Germinal center (tissue), 1 donor: ENCODE data around the gene NHERF1.

ENCODE experiments used
- DNase-seq: peaks from one replicate; pipeline ENCODE4 v3.0.0; 2012; ENCODE audit warnings: mixed read lengths, low spot score

Gene NHERF1

DNA sequence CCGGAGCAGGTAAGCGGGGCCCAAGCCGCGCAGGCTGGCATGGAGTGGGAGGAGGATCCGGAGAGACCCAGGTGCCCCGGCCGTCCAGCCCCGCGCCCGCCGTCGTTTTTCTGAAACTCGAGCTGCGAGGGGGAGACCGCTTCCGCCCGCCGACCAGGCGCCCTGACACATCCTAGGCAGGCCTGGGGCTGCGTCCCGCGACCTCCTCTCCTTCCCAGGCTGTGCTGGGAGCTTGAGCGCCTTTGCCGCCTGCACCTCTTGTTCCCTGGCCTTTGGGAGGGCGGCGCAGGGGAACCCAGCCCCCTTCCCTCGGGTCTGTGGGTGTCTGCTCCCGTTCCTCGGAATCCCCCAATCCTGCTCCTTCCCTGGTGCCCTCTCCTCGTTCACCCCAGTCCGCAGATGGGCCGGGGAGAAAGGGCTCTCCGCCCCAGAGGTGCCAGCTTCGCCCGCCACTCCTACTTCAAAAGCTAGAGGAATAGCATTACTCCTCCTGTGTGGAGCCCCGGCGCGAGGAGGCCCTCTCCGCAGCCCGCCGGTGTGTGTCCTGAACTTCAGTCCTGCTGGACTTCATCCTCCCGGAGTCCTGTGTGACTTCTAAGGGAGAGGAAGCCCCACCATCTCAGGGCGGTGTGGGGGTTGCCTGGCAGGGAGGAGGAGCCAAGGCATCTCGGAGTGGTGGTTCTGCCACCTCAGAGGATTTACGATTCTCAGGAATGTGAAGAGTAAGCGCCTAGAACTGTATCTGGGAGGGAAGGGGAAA, 1.0 kb downstream of the NHERF1 start:
- DNase-seq = peak; percentile 37

DNA sequence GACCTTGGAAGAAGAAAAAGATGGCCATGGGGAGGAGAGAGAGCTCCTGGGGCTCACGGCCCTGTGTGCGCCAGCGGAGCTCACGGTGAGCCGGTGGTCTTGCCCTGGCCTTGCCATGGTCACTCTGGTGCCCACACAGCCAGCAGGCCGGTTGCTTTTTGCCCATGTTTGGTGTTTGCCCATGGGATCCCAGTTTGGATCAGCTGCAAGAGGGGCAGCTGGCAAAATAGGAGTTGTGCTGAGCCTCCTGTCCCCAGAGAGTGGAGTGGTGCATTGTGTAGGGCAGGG, 1.6 kb downstream of the NHERF1 start:
- no peak for DNase-seq

DNA sequence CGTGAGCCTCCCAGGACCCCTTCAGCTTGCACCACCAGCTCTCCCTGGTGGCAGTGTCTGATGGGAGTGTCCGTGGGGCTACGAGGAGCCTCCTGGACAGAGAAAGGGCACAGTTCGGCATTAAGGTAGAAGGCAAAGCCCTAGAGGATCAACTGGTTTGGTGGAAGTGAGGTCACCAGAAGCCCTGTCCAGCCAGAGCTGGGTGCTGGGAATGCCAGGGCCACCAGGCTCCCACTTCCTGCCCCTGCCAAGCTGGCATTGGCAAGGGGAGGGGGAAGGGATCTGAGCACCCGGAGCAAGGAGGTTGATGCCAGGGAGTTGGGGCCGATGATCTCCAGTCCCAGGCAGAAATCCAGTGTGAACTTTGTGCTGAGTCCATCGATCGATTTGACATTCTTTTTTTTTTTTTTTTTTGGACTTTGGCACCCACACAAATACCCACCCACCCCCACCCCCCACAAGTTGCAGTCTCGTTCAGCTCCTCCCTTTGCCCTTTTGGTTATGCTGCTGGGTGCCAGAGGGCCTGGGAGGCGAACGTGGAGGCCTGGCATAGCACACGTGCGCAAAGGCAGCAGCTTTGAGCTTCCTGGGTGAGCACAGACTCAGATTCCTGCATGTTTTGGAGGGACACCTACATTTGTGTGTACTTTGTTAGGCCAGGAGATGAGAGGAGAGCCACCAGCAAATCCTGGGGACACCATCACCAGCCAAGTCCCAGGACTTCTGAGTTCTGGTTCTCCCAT, 2.1 kb downstream of the NHERF1 start:
- no peak for DNase-seq

DNA sequence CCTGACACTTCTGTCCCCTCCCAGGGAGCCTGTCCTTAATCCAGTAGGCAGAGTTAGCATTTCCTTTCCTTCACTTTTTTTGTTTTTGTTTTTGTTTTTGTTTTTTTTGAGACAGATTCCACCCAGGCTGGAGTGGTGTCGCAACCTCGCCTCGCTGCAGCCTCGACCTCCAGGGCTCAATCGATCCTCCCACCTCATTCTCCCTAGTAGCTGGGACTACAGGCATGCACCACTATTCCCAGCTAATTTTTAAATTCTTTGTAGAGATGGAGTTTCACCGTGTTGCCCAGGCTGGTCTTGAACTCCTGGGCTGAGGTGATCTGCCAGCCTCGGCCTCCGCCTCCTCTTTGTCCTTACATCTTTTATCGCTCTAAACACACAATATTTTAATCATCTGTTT, 4.0 kb downstream of the NHERF1 start:
- no peak for DNase-seq

DNA sequence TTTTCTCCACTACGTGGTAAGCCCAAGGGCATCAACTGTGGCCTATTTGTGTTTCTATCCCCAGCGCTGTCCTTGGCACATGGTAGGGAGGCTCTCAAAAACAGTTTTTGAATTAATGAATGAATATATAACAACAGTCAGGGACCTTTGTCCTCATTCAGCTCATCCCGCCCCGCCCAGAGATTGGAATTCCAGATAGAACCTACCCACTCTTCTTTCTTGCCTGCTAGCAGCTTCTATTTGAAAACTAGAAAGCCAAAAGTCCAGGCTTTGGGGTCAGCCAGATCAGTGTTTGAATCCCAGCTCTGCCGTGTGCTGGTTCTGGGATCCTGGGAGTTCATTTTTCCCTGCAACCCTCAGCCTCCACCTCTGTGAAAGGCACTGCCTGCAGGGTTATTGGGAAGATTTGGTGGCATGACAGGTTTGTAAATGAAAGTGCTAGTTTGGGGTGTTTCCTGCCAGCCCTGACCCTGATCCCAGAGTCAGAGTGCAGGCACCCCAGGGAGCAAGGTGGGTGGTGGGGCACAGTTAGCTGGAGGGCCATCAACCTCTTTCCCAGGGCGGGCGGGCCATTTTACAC, 4.5 kb downstream of the NHERF1 start:
- no peak for DNase-seq

DNA sequence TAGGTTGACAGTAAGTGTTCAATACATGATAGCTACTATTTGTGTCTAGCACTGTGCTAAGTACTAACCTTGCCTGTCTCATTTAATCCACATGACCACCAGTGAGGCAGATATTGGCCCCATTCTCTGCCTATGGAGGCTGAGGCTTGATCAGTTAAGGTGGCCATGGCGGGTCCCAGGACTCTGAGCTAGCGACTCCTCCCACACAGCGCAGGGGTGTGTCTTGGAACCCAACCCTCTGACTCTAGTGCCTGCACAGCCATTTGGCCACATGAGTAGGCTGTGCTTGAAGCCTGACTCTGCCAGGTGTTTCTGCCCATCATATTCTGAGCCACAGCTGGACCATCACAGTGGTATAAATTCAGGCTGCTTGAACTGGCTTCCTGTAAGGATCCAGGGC, 6.4 kb downstream of the NHERF1 start:
- no peak for DNase-seq

DNA sequence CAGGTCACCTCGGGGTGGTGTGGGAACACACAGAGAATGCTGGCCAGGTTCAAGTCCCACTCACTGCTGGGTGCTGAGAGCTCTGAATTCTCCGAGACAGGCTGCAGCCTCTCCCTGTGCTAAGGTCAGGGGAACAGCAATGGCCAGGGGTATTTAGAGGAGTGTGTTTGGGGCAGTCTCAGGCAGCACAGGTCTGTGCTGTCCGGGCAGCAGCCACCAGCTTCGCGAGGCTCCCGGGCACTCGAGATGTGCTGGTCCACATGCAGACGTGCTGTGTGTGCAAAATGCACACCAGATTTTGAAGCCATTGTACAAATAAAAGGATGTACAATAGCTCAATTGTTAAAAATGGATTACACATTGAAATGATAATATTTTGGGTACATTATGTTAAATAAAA, 7.1 kb downstream of the NHERF1 start:
- DNase-seq = no peak

DNA sequence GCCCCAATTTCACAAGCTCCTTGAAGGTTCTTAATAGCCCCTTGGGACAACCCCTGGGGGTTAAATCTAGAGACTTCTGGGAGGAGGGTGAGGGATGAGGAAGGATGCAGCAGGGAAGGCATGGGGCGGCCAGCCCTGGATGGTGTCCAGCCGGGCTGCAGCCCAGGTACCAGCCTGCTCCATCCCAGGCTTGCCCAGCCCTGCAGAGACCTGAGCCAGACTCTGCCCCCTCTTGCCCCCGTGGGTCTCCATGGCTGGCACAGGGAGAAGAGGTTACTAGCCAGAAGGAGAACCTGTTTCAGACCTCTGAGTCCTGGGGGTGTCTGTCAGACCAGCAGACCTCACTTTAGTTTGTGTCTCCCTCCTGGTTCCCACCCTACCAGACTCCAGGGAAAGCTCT, 8.5 kb downstream of the NHERF1 start:
- DNase-seq = no peak

DNA sequence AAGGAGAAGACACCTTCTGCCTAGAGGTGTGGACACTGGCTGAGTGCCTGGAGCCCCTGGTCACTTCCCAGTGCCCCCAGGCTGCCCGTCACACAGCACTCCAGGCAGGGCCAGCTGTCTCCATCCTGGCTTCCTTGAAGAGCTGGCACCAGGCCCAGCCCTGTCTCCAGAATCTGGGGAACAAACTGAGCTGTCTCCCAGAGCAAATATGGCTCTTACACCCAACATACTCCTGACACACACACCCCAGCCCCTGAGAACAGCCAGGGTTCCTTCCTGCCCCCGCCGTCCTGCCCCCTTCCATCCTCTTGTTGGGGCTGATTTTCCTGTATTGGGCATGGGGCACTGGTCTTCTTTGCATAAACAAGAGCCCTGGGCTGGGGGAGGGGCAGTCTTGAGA, 9.1 kb downstream of the NHERF1 start:
- no peak for DNase-seq

DNA sequence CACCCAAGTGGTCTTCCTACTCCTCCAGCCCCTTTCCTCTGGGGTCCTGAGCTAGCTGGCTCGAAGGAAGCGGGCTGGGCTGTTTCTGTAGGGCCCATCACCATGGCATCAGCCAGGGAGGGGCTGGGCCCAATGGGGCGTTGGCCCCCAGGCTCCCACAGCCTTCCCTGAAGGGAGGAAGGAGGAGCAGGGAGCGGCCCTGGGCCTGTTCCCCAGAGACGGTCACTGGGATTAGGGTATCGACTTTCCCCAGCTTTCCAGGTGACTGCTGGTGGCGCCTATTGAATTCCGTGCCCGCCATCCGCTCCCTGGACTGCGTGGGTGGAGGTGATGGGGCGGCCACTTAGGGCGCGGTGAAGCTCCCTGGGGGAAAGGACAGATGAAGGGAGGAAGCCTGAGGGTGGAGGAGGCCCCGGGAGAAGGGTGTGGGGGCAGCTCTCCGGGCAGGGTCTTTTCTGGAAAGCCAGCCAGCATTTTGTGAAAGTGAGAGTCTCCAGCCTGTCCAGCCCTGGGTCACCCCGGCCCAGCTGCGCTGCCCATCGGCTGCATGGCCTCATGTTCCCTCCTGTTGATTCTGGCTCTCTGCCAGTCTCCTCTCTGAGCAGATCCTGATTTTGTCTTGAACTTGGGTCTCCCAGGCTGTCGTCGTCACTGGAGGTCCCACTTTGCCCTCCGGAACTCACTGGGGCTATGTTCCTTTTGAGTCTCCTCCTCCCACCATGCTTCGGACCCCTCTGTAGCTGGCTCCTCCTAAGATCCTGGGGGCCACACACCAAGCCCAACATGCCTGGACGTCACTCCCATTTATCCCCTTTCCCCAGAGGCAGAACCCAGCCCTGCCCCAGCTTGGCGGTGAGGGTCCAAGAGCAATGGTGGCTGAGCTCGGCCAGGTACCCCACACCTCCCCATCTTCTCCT, 9.8 kb downstream of the NHERF1 start:
- no peak for DNase-seq

DNA sequence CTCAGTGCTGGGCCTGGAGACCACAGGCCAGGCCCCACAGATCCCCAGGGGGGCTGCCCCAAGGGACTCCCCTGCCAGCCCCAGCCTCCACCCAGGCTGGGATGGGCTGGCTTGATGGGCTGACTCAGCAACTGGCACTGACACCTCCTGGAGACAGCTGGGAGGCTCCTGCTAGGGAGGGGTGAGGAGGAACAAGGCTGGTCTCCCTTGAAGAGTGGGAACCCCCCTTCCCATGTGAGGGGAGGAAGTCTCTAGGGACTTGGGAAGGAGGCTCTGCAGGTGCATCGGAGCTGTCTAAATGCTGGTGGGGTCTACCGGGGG, 10.4 kb downstream of the NHERF1 start:
- DNase-seq = no peak

DNA sequence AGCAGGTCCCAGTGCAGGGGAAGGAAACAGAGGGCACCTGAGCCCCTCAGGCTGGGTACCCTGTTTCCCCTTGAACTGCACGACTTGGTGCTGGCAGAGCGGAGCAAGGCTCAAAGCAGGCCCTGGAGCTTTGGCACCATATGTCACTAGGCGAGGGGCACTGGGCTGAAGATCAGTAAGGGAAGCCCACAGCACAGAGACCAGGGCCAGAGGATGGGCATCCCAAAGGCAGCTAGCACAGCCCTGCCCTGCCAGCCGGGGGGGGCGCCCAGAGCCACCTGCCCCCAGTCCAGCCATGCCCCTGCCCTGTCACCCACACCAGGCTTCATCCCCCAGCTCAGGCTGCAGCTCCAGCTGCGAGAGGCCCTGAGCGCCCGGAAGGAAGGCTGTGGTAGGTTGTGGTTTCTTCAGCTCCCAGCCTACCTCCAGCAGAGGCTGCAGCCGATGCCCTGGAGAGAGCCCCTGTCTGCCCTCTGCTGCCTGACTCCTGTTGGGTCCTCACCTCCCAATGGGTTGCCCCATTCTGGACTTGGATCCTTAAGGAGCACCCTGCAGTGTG, 10.9 kb downstream of the NHERF1 start:
- DNase-seq = no peak

DNA sequence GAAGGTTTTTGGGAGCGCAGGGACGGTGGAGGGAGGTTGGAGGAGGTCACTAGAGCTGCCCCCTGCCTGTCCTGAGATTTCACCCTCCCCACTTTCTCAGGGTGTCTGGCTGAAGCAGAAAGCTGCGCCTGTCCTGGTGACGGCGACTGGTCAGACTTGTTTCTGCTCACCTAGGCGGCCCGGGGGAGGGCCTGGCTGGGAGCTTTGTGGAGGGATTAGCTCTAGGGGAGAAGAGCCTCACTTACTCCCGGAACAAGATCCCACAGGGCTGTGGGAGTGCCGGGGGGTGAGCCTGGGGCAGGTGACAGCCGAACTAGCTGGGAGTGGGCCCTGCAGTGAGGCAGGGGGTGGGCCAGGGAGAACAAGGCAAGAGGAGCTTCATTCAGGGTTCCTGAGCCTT, 11.5 kb downstream of the NHERF1 start:
- DNase-seq = no peak

DNA sequence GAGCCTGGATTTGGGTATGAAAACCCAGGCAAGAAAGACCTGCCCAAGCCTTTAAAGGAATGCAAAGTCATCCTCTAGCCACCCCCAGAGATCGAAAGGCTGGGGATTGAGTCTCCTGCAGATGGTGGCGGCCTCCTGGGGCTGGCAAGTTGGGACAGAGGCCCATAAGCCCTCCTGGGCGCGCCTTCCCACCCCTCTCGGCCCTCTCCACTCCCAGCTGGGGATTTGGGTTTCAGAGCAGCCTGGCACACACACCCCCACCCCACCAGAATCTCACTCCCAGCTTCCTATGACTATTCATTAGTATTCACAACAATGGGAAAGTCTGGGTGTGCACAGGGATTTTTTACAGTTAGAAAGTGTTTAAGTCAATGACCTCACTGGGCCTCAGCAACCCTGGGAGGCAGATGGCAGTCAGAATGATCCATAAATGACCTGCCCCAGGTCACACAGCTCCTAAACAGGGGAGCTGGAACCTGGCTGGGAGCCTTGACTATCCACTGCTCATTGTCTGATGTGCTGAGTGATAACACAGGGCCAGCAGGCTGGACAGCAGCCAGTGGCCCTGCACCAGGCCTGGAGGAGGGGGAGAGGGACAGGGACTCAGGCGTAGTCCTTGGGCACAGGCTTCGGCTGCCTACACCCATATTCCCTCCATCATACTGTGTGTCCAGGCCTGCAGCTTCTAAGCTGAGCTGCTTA, 12.1 kb downstream of the NHERF1 start:
- no peak for DNase-seq

DNA sequence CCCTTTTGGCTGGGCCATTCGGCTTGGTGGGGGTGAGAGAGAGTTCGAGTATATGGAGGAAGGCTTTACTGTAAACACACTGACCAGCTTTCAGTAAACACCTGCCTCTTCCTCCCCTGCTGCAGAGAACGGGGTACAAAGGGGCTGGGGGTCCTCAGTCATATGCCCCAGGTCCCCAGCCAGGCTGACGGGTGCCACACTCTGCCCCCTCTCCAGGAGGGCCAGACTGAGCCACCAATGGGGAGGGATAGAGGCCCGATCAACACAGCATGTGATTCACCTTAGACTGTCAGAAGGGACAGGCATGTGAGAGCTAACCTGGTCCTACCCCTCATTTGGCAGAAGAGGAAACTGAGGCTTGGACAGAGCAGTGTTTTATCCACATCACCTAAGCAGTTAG, 13.0 kb downstream of the NHERF1 start:
- DNase-seq = no peak

DNA sequence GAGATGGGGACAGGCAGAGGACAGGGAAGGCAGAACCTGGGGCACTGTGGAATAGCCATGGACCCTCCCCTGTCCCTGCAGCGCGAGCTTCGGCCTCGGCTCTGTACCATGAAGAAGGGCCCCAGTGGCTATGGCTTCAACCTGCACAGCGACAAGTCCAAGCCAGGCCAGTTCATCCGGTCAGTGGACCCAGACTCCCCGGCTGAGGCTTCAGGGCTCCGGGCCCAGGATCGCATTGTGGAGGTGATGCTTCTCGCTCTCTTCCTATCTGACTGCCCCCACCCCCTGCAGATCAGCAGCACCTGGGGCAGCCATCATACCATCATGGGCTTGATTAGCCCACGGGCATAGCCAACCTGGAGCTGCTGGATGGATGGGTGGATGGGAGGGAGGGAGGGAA, 13.5 kb downstream of the NHERF1 start:
- DNase-seq = no peak

DNA sequence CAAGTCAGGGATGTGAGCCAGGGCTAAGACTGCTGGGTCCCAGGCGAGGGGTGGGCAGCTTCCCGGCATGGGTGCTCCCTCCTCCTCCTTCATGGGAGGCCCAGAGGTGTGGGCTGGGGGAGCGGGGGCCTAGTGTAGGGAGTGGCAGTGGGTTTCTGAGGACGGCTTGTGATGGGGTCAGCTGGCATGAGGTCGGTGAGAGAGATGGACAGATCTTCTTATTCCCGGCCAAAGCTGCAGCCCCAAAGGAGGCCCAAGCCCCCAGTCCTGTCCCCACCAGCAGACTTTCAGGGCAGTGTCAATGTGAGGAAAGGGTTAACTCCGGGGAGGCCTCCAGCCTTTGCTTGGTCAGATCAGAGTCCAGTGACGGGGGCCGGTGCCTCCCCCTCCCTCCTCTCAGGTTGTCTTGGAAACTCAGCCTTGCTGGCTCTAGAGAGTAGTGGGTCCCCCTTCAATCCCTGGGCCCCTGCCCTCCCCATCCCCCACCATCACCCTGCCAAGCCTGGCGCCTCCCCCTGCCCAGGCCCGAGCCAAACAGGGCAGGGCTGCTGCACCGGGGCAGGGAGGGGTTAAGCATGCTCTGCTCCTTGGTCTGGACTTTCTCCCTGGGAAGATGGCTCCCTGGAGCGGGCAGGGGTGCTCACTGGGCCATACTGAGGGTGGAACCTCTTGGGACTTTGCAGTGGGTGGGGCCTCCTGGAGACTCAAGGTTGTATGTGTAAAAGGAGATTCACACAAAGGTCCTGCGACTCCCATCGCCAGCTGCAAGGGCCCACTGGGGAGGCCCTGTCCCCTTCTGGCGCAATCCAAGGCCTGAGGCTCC, 15.3 kb downstream of the NHERF1 start:
- DNase-seq = no peak

DNA sequence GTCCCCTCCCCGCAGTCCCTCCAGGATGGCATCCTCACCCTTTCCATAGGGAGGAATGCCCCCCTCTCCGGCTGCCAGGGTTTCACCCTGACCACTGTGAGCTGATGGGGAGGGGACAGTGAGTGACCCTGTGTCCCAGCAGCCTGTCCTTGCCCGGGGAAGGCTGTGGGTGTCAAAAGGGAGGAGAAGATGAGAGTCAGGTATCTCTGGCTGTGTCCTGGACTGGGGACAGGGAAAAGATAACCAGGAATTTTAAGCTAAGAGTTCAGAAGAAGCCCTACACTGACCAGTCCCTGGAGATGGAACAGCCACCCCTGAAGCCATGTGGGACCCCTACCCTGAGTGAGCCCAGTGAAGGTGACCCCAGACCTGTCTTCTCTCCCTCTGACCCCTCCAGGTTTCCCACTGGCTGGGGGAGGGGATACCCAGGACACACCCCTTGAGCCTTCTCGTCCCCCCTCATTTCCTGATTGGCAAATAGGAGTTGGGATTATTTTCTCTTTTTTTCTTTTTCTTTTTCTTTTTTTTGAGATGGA, 16.4 kb downstream of the NHERF1 start:
- DNase-seq = no peak

DNA sequence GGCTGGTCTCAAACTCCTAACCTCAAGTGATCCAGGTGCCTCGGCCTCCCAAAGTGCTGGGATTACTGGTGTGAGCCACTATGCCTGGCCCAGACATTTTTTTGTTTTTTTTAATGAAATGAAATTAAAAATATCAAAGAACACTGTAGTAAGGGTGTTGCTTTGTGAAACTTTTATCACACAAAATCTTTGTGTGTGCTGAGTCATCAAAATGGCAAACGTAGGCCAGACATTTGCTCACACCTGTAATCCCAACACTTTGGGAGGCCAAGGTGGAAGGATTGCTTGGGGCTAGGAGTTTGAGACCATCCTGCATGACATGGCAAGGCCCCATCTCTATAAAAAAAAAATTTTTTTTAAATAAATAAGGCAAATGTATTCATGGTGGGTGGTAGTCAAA, 18.0 kb downstream of the NHERF1 start:
- DNase-seq = no peak

DNA sequence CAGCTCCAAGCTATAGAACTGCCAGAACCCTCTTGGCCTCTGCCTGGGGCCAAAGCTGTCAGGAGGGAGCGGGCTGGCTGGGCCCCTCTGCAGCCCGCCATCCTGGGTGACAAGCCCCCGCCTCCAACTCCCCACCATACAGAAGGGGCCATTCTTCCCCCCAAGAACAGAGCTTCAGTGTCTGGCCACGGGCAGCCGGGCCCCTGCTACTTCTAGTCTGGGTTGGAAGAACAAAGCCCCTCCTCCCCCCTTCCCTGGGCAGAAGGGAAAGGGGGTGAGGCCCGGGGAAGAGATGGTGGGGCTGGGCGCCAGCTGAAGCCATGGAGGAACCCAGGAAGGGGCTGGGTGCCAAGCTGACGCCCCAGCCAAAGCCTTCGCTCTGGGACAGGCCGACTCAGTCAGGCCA, 18.7 kb downstream of the NHERF1 start:
- no peak for DNase-seq
